CD4-positive, alpha-beta T cell (primary cell): Measurements from ENCODE around the gene STX3. TPM values are rescaled to one million over a fixed set of nuclear protein-coding genes. Genes with fewer than 3 reads are reported as not detected.

ENCODE experiments used
- ATAC-seq: fragments of 200-7000 bp; cut with Tn5 transposase; one replicate; pipeline ENCODE4 v1.10.0; 2022; ENCODE audit warnings: mild to moderate bottlenecking; ENCODE audit not compliant: poor library complexity
- CTCF ChIA-PET: fragments of 350-600 bp; sonication (Branson Sonifier 250); formaldehyde crosslinking; loops from one replicate; lab custom pipeline; 2021; ENCODE audit warnings: antibody characterized with exemption, inconsistent platforms; lab: Charles Lee
- POLR2A ChIA-PET: fragments of 350-600 bp; sonication (Branson Sonifier 250); formaldehyde crosslinking; loops from one replicate; lab custom pipeline; 2021; ENCODE audit warnings: antibody characterized with exemption, inconsistent platforms; lab: Charles Lee
- DNase-seq, 14 experiments: peaks; one replicate each; pipeline ENCODE4 v3.0.0-alpha.2; 2013 to 2020; ENCODE audit warnings: mixed read lengths in 2 of 14
- H3K27ac ChIP-seq, 2 donors: one replicate each; pipeline versions ENCODE4 v1.5.1 to v1.7.0; 2013; ENCODE audit warnings: low read length in 2 of 2, low read depth in 1 of 2, mild to moderate bottlenecking in 1 of 2
- H3K27me3 ChIP-seq, 2 experiments: 1 replicate in 1 of 2; 2 replicates in 1 of 2; pipeline versions ENCODE4 v1.6.1 to v1.7.0; 2013; ENCODE audit warnings: low read length in 2 of 2, control low read depth in 1 of 2, mild to moderate bottlenecking in 1 of 2, moderate library complexity in 1 of 2; ENCODE audit not compliant: insufficient read depth in 2 of 2, control insufficient read depth in 1 of 2
- H3K36me3 ChIP-seq: one replicate; pipeline ENCODE4 v1.6.1; 2013; ENCODE audit warnings: low read length, control low read depth; ENCODE audit not compliant: insufficient read depth
- H3K4me1 ChIP-seq: one replicate; pipeline ENCODE4 v1.6.1; 2013; ENCODE audit warnings: low read length, control low read depth; ENCODE audit not compliant: insufficient read depth
- H3K4me3 ChIP-seq: one replicate; pipeline ENCODE4 v1.5.1; 2013; ENCODE audit warnings: mild to moderate bottlenecking, low read length, moderate library complexity
- H3K9me3 ChIP-seq, 2 experiments: 1 replicate in 1 of 2; 2 replicates in 1 of 2; pipeline versions ENCODE4 v1.6.1 to v1.7.0; 2013; ENCODE audit warnings: low read length in 2 of 2, mild to moderate bottlenecking in 2 of 2, control low read depth in 1 of 2, moderate library complexity in 1 of 2; ENCODE audit not compliant: control insufficient read depth in 1 of 2, insufficient read depth in 1 of 2
- H3K27ac Mint-ChIP-seq: one replicate; pipeline ENCODE4 v1.8.0; 2020; ENCODE audit warnings: mixed read lengths
- H3K27me3 Mint-ChIP-seq: one replicate; pipeline ENCODE4 v1.8.0; 2021; ENCODE audit warnings: mixed read lengths
- H3K36me3 Mint-ChIP-seq: one replicate; pipeline ENCODE4 v1.8.0; 2021; ENCODE audit warnings: low read depth, mixed read lengths
- H3K4me1 Mint-ChIP-seq: one replicate; pipeline ENCODE4 v1.8.0; 2021; ENCODE audit warnings: low read depth, mixed read lengths
- H3K4me3 Mint-ChIP-seq: one replicate; pipeline ENCODE4 v1.8.0; 2020; ENCODE audit warnings: mild to moderate bottlenecking, mixed read lengths
- H3K9me3 Mint-ChIP-seq: one replicate; pipeline ENCODE4 v1.8.0; 2020; ENCODE audit warnings: mixed read lengths
- CTCF ChIP-seq: fragments of 200-600 bp; IDR thresholded peaks from one replicate; pipeline ENCODE4 v1.8.0; 2022; ENCODE audit warnings: antibody characterized with exemption, mild to moderate bottlenecking
- intact Hi-C, 2 experiments: fragments of 100-400 bp; cut with DNase I in 1 of 2; cut with micrococcal nuclease in 1 of 2; formaldehyde crosslinking; loops; one replicate each; pipeline versions ENCODE4 v1.15.1 to v1.9.0; 2023 to 2025; cut with DNase I, micrococcal nuclease
- polyA plus RNA-seq, 2 donors: library from polyadenylated mRNA; unstranded; fragments of 120-200 nt; gene quantifications; one replicate each; pipeline ENCODE4 v1.2.1, GENCODE V29; 2013
- total RNA-seq, 174 experiments: library from RNA in 2 of 174; stranded (reverse) in 2 of 174; gene quantifications; one replicate each; pipeline ENCODE4 v1.2.3 and lab custom pipeline; 2021 to 2026

Gene STX3
- total RNA-seq (1 to 10 TPM; 4.6 to 6.4 TPM), total RNA-seq (lab: John Stamatoyannopoulos, UW) (6.2 to 66.4 (median 20.2) reads per million in 172 experiments)
- polyA plus RNA-seq (2013, experiment 1 of 2), result 13.4 TPM
- 11.8 TPM for polyA plus RNA-seq (2013, experiment 2 of 2)

- POLR2A ChIA-PET, result interaction anchor here (0.7 to 3.2 kb wide), 10 partner anchors 12 to 196 kb away, joined by 3 to 21 read pairs (median 6); partner anchors contain the start of genes MRPL16, OSBP and PATL1
- peaks cover 11% of the 10 kb centered on the region for H3K27me3 Mint-ChIP-seq
- no peaks in the 10 kb centered on the region for H3K36me3 ChIP-seq
- CTCF ChIA-PET, result interaction anchor here (0.6 to 4.1 kb wide), 5 partner anchors 11 to 1975 kb away, joined by 3 to 50 read pairs (median 5); partner anchors contain the start of gene MRPL16
- TF ChIP-seq CTCF, result no peak
- peaks cover 28% of the 10 kb centered on the region for H3K4me1 ChIP-seq
- intact Hi-C loops, result loop anchor here (1.0 to 5.0 kb wide), 6 partner anchors 47 to 437 kb away; partner anchors contain the start of gene MRPL16 (in 1 of the 2)
- no peaks in the 10 kb centered on the region for H3K9me3 ChIP-seq
- no peaks in the 10 kb centered on the region for H3K9me3 Mint-ChIP-seq
- peak; percentile 85 for ATAC-seq
- peaks cover 26% of the 10 kb centered on the region for H3K4me1 Mint-ChIP-seq
- peak within 1 kb of the TSS in 1 of 2 donors; percentile 34 for H3K27ac ChIP-seq
- peak within 1 kb of the TSS; percentile 40 for H3K27ac Mint-ChIP-seq
- peak within 1 kb of the TSS; percentile 89 for H3K4me3 ChIP-seq
- H3K36me3 Mint-ChIP-seq, result peaks cover 3% of the 10 kb centered on the region
- DNase-seq, result peak; percentile 40 to 86 (median 65)
- H3K4me3 Mint-ChIP-seq, result peak within 1 kb of the TSS; percentile 93
- peaks cover 4 to 9% of the 10 kb centered on the region in 2 experiments for H3K27me3 ChIP-seq
Measured at GRCh38 chr11:59754859-59755700, at the start of gene STX3. Gene STX3, plus strand, starts transcription at chr11:59755376. Its CDS starts 230 bp downstream, at chr11:59755606.

- H3K27me3 ChIP-seq, result peaks cover 0 to 4% of the 10 kb centered on the region in 2 experiments
- intact Hi-C loops, result no loop called here
- CTCF ChIA-PET, result no interaction called here
- DNase-seq (no peak), ATAC-seq (no peak)
- Mint-ChIP-seq H3K27me3 (peaks cover 41% of the 10 kb centered on the region), H3K4me3 (no peak overlapping the region), H3K27ac (no peak overlapping the region), H3K36me3 (no peaks in the 10 kb centered on the region), H3K9me3 (no peaks in the 10 kb centered on the region), H3K4me1 (no peaks in the 10 kb centered on the region)
- no peak for TF ChIP-seq CTCF
- no peaks in the 10 kb centered on the region for H3K9me3 ChIP-seq
- no peaks in the 10 kb centered on the region for H3K4me1 ChIP-seq
- POLR2A ChIA-PET, result no interaction called here
- H3K27ac ChIP-seq, result no peak overlapping the region
- H3K36me3 ChIP-seq, result no peaks in the 10 kb centered on the region
- no peak overlapping the region for H3K4me3 ChIP-seq
Measured at GRCh38 chr11:59706518-59707285, 48.5 kb upstream of the STX3 start.

GRCh38 chr11:59707371-59707770 is 47.8 kb upstream of the STX3 start:
- intact Hi-C loops, result no loop called here
- Histone ChIP-seq H3K27me3 (peaks cover 0 to 4% of the 10 kb centered on the region in 2 experiments), H3K4me1 (no peaks in the 10 kb centered on the region), H3K4me3 (no peak overlapping the region), H3K36me3 (no peaks in the 10 kb centered on the region), H3K27ac (no peak overlapping the region), H3K9me3 (no peaks in the 10 kb centered on the region)
- no peak for DNase-seq
- CTCF ChIA-PET, result interaction anchor here (0.6 kb wide), 1 partner anchor 11 kb away, joined by 3 read pairs; no protein-coding TSS in a partner anchor
- no peak for ATAC-seq
- Mint-ChIP-seq H3K27ac (no peak overlapping the region), H3K4me3 (no peak overlapping the region), H3K36me3 (no peaks in the 10 kb centered on the region), H3K27me3 (peaks cover 37% of the 10 kb centered on the region), H3K9me3 (no peaks in the 10 kb centered on the region), H3K4me1 (no peaks in the 10 kb centered on the region)
- POLR2A ChIA-PET, result no interaction called here
- TF ChIP-seq CTCF, result no peak
